ENCODE measurements around the gene PGAM2. TPM values are rescaled to one million over a fixed set of nuclear protein-coding genes. Genes with fewer than 3 reads are reported as not detected.

PGAM2 gene
- total RNA-seq, 1 donor = 0.81 TPM

DNA sequence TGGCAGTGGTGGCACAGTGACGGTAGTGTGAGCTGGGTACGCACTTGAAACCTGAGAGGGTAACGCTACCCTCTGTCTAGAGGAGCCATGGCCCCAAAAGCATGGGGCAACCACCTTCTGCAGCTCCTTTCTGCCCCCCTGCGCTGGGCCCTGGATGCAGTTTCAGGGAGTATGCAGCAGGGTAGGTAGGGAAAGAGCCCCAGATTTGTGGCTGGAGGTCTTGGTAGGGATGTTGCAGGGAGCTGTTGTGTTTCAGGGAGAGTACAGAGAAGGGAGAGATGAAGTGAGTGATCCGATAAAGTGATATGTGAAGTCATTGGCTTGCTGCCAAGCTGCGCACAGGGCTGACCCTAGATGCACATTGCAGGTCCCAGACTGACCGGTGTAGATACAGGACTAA is 2.7 kb upstream of the PGAM2 start:
- DNase-seq (ENCODE audit: low read depth in 2 of 3, low spot score in 2 of 3) = no peak

DNA sequence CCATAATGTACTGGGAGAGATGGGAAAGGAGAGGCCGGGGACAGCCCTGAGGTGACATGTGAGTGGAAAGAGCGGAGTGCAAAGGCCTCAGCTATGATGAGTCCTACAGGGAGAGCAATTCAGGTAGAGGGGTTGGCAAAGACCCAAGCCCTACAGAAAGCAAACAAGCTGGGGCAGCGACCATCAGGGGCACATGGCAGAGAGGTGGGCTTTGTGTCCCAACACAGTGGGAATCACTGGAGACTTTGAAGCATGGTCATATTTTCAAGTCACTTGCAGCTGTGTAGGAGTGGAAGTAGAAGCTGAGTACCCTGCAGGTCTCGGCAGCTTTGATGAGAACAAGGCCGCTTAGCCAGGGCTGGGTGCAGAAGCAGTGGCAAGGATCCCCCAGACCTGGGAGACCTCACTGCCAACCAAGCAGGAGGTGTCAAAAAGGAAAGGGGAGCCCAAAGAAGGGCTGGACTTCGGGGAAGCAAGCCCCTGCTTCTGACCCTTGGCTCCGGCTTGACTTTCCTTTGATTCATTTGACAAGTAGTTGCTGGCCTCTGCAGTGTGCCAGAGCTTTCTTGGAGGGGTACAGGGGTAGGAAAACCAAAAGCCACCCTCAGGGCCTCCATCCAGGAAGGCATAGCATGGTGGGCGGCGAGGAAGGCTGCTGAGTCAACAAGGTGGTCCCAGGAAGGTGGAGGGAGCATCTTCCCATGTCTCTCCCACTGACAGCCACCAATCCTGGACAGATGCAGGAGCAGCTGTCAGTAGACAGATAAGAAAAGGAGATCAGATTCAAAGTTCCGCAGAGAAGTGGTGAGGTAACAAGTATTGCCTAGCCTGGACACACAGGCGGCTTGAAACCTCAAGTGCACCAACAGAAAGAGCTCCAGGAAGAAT is 1.9 kb upstream of the PGAM2 start:
- DNase-seq (ENCODE audit: low read depth in 2 of 3, low spot score in 2 of 3) = no peak

DNA sequence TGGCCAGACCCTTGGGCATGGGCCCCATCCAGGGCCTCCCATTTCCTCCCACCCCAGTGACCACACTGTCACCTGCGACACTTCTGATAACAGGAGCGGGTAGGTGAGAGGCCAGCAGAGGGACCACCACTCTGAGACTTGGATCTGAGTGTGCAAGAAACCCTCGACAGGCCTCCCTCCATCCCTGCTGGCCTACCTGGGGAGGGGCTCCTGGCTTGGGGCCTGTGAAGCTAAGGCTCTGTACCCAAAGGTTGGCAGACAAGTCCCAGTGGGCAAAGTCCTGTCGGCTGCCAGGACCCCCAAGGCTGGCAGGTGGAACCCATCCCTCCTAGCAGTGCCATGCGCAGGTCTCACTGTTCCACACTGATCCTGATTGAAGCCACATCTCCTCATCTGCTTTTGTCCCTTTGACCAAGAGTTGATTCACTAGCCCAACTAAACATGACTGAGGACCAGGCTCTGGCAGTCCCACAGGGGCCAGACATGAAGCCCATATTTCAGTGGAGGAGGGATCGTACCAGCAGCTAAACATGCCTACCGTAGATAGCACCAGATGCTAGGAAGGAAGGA is 1.2 kb upstream of the PGAM2 start:
- no peak for DNase-seq (ENCODE audit: low read depth in 2 of 3, low spot score in 2 of 3)

GRCh38 chr7:44066111-44066460 is 719 bp upstream of the PGAM2 start:
- no peak for DNase-seq (ENCODE audit: low read depth in 2 of 3, low spot score in 2 of 3)

- DNase-seq (ENCODE audit: low read depth in 2 of 3, low spot score in 2 of 3) = no peak
Measured at GRCh38 chr7:44064791-44065430, 456 bp downstream of the PGAM2 start.

GRCh38 chr7:44063894-44064651 is 1.3 kb downstream of the PGAM2 start:
- no peak for DNase-seq (ENCODE audit: low read depth in 2 of 3, low spot score in 2 of 3)

DNA sequence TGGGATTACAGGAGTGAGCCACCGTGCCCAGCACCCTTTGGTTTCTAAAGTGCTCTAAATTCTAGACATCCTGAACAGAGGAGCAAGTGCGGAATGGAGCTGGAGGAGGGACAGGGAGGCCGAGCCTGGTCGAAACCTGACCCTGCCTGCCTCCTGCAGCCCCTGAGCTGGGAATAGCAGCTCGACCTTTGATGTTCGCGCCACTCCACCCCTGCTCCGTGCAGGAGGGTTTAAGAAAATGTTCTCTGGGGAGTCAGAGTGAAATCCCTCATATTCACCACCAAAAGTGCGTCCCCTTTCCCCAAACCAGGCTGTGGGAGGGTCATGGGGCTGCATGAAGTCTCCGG is 1.8 kb downstream of the PGAM2 start:
- DNase-seq (ENCODE audit: low read depth in 2 of 3, low spot score in 2 of 3) = no peak

GRCh38 chr7:44062903-44063295 is 2.5 kb downstream of the PGAM2 start:
- DNase-seq (ENCODE audit: low read depth in 2 of 3, low spot score in 2 of 3) = no peak

DNA sequence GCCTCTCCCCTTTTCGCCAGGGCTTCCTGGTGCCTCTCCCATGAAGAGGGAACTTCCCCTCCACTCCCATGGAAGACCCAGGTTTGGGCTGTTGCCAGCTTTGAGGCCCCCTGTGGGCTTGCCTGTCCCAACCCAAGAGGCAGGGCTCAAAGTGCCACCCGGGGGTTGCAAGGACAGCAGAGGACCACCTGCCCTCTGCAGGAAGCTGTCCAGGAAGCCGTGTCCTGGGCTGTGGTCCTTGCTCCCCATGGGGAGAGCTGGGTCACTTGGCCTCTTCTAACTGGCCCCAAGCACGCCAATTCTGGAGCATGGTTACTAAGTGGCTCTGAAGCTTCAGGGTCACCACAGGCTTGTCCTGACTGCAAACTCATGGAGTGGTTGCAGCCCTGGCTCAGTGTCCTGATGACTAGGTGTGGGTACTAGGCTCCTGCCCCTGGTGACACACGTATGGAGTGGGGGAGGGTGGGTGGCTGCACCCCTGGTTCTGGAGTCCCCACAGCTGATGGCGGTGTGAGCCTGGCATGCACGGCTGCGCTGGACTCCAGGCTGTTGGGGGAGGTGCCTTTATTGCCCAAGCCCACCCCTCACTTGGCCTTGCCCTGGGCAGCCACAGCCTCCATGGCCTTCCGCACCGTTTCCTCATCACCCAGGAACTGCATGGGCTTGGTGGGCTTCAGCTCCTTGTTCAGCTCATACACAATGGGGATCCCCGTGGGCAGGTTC is 3.0 kb downstream of the PGAM2 start:
- no peak for DNase-seq (ENCODE audit: low read depth in 2 of 3, low spot score in 2 of 3)

GRCh38 chr7:44061645-44062179 is 3.7 kb downstream of the PGAM2 start:
- DNase-seq (ENCODE audit: low read depth in 2 of 3, low spot score in 2 of 3) = no peak

- no peak for DNase-seq (ENCODE audit: low read depth in 2 of 3, low spot score in 2 of 3)
Measured at GRCh38 chr7:44060948-44061644, 4.3 kb downstream of the PGAM2 start.

DNA sequence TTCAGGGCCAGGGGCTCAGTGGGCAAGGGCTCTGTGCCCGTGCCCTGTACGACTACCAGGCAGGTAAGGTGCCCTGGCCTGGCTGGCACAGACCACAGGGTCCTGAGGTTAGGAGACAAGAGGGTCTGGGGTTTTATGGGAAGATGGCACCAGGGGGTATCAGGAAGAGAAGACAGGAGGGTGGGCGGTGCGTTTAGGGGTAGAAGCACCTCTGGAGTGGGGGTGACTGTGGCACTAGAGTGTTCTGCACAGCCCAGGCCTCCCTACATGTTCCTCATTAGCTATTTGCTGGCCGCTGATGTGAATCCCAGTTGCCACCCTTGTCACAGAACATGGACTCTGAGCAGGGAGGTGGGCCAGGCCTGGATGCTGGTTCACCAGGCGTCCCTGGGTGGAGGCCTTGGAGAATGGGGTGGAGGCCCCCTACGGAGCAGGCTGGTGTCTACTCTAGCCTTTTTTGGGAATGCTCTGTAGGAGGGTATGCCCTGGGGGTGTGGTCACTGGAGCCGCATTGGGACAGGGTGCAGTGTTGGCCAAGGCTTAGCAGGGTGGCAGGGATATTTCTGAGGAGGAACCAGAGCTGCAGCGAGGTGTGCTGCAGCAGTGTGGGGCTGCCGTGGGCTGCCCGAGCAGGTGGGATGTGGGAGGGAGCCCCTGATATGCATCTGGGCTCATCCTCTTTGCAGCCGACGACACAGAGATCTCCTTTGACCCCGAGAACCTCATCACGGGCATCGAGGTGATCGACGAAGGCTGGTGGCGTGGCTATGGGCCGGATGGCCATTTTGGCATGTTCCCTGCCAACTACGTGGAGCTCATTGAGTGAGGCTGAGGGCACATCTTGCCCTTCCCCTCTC is 5.0 kb downstream of the PGAM2 start:
- no peak for DNase-seq (ENCODE audit: low read depth in 2 of 3, low spot score in 2 of 3)

DNA sequence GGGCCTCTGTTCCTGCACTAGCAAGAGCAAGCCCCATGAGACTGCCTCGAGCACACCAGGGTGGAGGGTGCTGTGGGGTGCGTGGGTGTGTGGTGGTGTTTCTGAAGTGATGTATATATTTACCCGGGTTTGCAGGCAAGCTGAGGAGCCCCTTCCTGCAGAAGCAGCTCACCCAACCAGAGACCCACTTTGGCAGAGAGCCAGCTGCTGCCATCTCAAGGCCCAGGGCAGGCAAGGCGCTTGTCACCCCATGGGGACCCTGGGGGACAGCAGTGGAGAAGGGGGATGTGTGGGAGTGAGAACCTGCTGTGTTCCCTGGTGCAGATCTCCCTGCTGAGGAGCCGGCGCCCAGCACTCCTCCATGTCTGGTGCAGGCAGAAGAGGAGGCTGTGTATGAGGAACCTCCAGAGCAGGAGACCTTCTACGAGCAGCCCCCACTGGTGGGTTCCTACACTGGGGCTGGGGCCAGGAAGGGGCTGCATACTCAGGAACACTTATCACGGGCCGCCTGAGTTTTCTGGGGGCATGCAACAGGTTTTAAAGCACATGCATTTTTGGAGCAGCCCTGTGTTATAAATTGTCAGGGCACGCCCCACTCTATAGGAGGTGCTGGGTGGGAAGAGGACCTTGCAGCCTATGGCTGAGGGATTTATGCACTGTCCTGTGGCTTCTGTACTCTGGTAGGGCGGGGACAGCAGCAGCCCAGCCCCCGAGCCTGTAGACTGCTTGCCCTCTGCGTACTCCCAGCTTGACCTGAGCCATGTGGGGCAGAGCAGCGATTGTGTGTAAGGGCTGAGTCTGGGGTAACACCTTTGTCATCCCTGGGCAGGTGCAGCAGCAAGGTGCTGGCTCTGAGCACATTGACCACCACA is 5.9 kb downstream of the PGAM2 start:
- DNase-seq (ENCODE audit: low read depth in 2 of 3, low spot score in 2 of 3) = no peak

- DNase-seq (ENCODE audit: low read depth in 2 of 3, low spot score in 2 of 3) = no peak
Measured at GRCh38 chr7:44058759-44059218, 6.6 kb downstream of the PGAM2 start.

DNA sequence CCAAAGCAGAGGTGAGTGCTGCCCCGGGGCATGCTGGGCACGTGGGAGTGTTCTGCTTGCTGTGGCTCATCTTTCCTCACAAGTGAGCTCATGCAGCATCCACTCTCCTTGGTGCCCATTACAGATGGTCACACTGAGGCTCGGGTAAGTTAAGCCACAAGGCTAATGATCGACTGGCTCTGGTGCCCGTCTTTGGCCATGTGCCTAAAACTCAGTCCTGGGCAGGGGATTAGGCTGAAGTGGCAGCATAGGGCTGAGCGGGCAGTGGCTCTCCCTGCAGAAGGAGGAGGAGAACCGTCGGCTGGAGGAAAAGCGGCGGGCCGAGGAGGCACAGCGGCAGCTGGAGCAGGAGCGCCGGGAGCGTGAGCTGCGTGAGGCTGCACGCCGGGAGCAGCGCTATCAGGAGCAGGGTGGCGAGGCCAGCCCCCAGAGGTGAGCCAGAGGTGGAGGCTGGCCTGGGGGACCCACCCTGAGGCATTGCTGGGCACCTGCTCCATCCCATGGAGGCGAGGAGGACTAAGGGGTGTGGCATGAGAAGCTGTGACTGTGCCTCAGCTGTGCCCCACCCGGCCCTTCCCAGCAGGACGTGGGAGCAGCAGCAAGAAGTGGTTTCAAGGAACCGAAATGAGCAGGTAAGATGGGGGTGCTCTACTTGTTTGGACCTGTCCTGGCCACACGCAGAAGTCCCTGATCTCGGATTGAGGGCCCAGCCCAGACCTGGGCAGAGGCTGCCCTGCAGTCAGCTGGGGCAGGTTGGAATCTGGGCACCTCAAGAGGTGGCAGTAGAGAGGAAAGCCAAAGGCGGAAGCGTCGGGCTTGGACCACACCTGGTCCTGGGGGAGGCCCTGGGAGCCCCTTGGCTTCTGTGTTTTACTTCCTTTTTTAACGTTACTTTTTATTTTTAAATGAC is 7.3 kb downstream of the PGAM2 start:
- no peak for DNase-seq (ENCODE audit: low read depth in 2 of 3, low spot score in 2 of 3)

DNA sequence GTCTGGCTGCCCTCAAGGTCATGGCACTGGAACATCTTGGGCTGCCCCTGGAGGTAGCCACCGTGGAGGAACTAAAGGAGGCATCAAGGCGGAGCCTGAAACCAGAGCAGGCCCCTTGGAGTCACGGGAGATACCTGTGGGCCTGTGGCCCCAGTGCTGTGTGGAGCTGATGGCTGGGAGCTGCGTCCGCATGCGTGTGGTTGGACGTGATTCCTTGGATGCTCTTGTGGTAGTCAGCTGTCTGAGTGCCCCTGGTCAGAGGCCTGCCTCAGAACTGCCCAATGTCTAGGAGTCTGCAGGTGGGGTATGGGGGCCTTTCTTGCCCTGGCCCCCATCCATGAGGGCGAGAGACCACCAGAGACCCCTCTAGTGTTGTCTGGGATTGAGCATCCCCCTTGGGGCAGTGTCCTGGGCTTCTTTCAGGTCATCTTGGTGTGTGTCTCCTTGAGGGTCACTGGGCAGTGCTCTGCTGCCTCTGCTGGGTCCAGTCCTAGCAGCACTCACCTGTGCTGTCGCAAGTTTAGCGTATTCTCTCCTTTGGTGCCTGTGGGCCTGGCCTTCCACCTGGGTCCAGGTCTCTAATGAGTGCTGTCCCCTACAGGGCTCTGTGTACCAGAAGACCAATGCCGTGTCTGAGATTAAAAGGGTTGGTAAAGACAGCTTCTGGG is 8.1 kb downstream of the PGAM2 start:
- DNase-seq (ENCODE audit: low read depth in 2 of 3, low spot score in 2 of 3) = no peak
